NCI-H1105 (cell line): ENCODE measurements around the gene TRAPPC8.
"Not testable (repeated sequence)": the region's sequence is repeated elsewhere in the genome, so short reads cannot be mapped to it uniquely, and the experiment has no call there.

ENCODE experiments used
- DNase-seq: peaks from one replicate; lab custom pipeline; 2025; lab: John Stamatoyannopoulos, UW

Gene TRAPPC8

GRCh38 chr18:31942999-31943877 is at the start of gene TRAPPC8:
Gene TRAPPC8 (minus strand): TSS chr18:31943128. CDS start chr18:31942764, 364 bp downstream.
- peak; percentile 99 for DNase-seq

GRCh38 chr18:31990823-31991222 is 47.9 kb upstream of the TRAPPC8 start:
- no peak for DNase-seq

DNA sequence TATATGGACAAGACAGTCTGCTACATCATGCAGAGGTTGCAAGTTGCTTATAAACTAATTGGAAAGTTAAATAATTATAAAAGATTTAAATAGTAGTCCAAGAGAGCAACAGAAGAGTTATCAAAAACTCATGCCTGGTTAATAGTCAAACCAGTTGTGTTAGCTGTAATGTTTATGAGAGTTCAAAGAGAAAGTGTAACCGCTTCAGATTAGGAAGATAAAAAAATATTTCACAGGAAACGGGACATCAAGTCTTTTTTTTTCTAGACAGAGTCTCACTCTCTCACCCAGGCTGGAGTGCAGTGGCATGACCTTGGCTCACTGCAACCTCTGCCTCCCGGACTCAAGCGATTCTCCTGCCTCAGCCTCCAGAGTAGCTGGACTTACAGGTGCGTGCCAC is 41.0 kb upstream of the TRAPPC8 start:
- no peak for DNase-seq

DNA sequence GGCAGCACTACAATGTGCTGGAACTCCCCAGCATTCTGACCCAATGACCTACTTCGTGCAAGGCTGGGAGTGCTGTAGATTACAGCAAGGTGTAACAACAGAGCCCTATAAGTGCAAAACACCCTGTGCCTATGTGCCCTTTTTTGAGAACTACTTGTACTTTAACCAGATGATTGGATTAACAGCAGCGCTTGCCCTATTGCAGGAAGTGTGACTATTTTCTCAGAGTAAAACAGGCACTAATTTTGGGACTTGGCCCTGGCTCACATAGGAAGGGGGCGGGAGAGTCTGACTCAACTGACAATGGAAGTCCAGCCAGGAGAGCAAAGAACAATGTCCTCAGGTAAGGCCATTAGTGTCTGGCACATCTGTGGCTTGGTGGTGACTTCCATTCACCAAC is 40.1 kb upstream of the TRAPPC8 start:
- no peak for DNase-seq

DNA sequence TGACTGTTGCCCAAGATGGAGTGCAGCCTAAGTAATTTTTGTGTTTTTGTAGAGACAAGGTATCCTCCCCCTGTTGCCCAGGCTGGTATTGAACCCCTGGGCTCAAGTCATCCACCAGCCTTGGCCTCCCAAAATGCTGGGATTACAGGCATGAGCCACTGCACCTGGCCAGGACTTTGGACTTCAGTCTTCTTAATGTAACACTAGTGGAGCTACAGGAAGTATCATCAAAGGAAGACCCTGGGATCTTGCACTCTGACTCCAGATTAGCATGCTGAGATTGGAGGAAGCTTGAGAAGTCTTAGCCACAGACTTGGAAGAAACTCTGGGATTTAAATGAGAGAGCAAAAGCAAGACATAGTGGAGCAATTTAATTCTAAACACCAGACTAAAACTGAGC is 37.9 kb upstream of the TRAPPC8 start:
- DNase-seq = no peak

DNA sequence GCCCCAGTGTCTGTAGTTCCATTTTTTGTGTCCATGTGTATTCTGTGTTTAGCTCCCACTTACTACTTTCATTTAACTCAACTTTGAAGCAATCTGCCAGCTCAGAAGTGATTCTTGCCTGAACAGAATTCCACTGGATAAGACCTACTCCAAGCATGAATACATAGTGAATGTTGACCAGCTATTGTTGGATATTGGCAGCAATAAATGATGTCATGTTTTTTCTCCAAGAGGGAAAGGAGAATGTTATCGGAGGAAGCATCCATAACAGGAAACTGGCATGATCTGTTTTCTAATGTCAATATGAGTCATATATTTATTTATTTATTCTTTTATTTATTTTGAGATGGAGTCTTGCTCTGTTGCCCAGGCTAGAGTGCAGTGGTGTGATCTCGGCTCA is 36.8 kb upstream of the TRAPPC8 start:
- DNase-seq = no peak

DNA sequence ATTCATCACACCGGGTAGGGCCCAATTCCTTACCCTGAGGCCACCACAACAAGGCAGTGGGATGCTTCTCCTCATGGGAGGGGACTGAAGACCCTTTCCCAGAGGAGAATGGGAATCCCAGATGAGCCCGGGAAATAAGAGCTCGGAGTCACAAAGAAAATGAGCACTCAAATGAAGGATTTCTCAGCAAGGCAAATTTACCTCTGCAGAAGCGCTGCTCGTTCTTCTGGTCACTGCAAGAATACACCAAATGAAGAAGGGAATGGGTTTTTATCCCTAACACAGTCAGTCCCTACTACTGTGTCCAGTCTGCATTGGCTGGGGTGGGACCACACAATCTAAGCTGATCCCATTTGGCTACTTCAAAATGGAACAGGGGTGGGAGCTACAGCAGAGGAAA is 35.7 kb upstream of the TRAPPC8 start:
- DNase-seq = no peak

- no peak for DNase-seq
Observed at GRCh38 chr18:31977270-31977872, 34.4 kb upstream of the TRAPPC8 start.

- DNase-seq = no peak
Observed at GRCh38 chr18:31976242-31976641, 33.3 kb upstream of the TRAPPC8 start.

DNA sequence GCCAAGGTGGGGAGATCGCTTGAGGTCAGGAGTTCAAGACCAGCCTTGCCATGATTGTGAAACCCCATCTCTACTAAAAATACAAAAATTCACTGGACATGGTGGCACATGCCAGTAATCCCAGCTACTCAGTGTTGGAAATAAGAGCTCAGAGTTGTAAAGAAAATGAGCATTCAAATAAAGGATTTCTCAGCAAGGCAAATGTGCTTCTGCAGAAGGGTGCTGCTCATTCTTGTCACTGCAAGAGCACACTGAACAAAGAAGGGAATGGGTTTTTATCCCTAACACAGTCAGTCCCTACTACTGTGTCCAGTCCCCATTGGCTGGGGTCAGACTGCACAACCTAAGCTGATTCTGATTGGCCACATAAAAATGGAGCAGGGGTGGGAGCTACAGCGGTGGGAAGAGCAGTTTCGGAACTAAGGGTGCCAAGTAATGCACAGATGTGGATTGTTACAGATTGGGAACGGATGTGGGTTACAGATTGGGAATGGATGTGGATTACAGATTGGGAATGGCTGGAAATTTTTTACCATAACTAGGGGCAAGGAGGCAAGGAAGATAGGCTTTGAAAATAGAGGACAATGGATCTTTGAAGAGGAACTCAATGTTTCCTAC is 31.1 kb upstream of the TRAPPC8 start:
- DNase-seq = no peak

DNA sequence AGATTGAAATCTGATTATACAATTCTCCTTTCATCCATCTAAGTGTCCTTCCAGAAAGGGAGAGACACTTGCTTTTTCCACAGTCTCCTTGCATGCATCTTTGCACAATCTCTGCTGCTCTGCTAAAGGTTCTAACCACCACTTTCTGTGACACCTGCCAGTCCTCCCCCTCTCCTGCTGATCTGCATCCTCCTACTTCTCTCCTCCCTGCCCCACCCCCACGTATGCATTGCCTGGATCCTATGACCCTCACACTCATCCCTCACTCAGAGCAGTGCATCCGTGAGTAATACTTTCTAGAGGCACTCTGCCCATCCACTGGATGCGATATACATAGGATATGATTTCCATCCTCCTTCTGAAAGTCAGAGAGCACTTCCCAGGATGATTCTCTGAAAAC is 27.7 kb upstream of the TRAPPC8 start:
- no peak for DNase-seq

- no peak for DNase-seq
Observed at GRCh38 chr18:31965316-31965970, 22.5 kb upstream of the TRAPPC8 start.

DNA sequence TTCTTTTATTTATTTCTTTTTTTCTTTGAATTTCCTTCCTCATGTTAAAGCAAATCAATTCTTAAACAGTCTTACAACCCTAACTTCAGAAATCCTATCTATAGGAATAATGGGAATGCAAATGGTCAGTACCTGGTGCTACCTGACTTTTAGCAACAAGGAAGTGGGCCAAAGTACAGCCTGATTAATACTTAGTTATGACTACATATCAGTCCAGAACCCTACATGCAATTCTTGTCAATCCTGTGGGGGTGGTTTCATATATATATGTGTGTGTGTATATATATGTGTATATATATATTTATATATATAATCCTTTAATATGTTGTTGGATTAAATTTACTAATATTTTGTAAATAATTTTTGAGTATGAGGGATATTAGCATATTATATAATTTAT is 14.8 kb upstream of the TRAPPC8 start:
- DNase-seq = no peak

- no peak for DNase-seq
Observed at GRCh38 chr18:31954349-31954748, 11.4 kb upstream of the TRAPPC8 start.

GRCh38 chr18:31953699-31954098 is 10.8 kb upstream of the TRAPPC8 start:
- not testable (repeated sequence) for DNase-seq

GRCh38 chr18:31952223-31952622 is 9.3 kb upstream of the TRAPPC8 start:
- no peak for DNase-seq

- no peak for DNase-seq
Observed at GRCh38 chr18:31950583-31950982, 7.7 kb upstream of the TRAPPC8 start.

DNA sequence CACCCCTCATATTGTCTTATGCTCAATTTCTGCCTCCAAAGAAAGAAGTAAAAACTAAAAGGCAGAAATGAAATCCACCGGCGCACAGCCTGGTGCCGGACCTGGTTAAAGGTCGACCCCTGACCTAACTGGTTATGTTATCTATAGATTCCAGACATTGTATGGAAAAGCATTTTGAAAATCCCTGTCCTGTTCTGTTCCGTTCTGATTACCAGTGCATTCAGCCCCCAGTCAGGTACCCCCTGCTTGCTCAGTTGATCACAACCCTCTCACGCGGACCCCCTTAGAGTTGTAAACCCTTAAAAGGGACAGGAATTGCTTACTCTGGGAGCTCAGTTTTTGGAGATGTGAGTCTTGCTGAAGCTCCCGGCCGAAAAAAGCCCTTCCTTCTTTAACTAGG is 5.4 kb upstream of the TRAPPC8 start:
- not testable (repeated sequence) for DNase-seq

DNA sequence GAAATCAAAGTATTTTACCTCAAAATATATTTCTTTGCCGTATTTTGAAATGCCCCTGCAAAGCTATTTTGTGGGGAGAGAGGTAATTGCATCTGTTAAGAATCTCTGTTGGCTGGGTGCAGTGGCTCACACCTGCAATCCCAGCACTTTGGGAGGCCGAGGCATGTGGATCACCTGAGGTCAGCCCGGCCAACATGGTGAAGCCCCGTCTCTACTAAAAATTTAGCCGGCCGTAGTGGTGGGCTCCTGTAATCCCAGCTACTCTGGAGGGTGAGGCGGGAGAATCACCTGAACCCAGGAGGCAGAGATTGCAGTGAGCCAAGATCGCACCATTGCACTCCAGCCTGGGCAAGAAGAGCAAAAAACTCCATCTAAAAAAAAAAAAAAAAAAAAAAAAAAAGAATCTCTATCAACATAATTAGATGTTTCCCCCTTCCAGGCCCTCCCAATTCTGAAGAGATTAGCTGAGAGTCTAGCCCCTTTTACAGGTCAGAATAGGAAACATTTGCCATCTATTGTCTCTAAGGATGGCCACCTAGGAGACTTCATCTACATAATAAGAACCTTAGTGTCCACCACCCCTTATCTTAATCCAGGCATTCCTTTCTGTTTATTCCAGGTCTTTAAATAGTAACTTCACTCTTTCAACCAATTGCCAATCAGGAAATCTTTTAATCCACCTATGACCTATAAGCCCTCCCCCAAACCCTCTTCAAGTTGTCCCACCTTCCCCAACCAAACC is 3.5 kb upstream of the TRAPPC8 start:
- no peak for DNase-seq

- DNase-seq = no peak
Observed at GRCh38 chr18:31943878-31944816, 1.2 kb upstream of the TRAPPC8 start.
